ENCODE data around the gene HOXD13.

HOXD13 gene

DNA sequence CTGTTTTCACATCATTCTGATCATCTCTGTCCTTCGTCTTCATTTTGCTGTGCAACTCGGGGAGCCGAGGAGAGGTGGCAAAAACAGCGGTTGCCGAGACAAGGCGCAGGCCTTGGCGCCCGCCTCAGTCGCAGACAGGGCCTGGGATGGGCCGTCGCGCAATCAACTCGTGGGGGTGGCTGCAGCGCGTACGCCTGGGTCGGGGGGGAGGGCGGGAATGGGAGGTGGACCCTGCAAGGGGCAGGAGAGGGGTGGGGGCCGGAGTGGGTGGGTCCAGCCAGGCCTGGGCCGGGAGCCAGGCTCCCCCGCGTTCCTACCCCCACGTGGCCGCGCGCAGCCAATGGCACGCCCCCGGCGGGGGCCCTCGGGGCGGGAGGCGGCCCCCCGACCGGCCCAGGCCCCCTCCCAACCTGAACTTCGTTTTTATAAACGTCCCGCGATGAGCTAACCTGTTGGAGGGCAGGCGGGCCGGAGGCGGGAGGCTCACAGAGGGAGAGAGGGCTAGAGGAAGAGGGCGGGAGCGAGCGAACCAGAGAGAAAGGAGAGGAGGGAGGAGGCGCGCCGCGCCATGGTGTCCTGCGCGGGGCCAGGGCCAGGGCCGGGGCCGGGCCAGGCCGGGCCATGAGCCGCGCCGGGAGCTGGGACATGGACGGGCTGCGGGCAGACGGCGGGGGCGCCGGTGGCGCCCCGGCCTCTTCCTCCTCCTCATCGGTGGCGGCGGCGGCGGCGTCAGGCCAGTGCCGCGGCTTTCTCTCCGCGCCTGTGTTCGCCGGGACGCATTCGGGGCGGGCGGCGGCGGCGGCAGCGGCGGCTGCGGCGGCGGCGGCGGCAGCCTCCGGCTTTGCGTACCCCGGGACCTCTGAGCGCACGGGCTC is at the start of gene HOXD13:
Gene HOXD13, plus strand, starts transcription at position 452 of the 875 bp plus-strand sequence. Its CDS starts 170 bp downstream, at position 622.
- H3K27me3 ChIP-seq (ENCODE audit: control insufficient read depth, insufficient read depth, low read length): peaks cover 92% of the 10 kb centered on the region
- no peak within 1 kb of the TSS for H3K9ac ChIP-seq (ENCODE audit: low read depth, low read length)

DNA sequence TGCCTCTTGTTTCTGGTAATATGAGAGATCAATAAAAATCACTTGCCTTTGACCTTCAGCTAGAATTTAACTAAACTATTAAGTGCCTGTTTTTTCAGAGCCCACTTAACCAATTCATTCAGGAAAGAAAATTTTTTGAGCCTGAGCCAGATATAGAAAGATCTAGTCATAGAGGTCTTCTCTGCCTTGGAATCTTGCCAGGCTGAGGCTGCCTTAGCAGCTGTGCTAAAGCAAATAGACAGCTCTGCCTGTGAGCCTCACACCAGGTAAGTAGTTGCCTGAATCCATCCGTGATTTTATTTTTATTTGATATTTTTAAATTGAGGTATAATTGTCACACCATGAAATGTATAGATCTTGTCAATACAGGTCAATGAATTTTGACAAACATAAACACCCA is 36.1 kb upstream of the HOXD13 start:
- Histone ChIP-seq H3K36me3 (ENCODE audit: control insufficient read depth, insufficient read depth, low read length) (no peaks in the 10 kb centered on the region), H3K4me3 (ENCODE audit: low read depth, low read length) (no peak overlapping the region), H3K4me1 (ENCODE audit: control insufficient read depth, insufficient read depth, low read length) (no peaks in the 10 kb centered on the region), H3K9ac (ENCODE audit: low read depth, low read length) (no peak overlapping the region), H3K27me3 (ENCODE audit: control insufficient read depth, insufficient read depth, low read length) (peaks cover 9% of the 10 kb centered on the region), H3K9me3 (ENCODE audit: control insufficient read depth, insufficient read depth, low read length) (no peaks in the 10 kb centered on the region)

More for the DNA sequence above, at the start of gene HOXD13:
- Histone ChIP-seq H3K9me3 (ENCODE audit: control insufficient read depth, insufficient read depth, low read length) (no peaks in the 10 kb centered on the region), H3K36me3 (ENCODE audit: control insufficient read depth, insufficient read depth, low read length) (no peaks in the 10 kb centered on the region), H3K4me3 (ENCODE audit: low read depth, low read length) (peak within 1 kb of the TSS; percentile 46), H3K4me1 (ENCODE audit: control insufficient read depth, insufficient read depth, low read length) (peaks cover 3% of the 10 kb centered on the region)

DNA sequence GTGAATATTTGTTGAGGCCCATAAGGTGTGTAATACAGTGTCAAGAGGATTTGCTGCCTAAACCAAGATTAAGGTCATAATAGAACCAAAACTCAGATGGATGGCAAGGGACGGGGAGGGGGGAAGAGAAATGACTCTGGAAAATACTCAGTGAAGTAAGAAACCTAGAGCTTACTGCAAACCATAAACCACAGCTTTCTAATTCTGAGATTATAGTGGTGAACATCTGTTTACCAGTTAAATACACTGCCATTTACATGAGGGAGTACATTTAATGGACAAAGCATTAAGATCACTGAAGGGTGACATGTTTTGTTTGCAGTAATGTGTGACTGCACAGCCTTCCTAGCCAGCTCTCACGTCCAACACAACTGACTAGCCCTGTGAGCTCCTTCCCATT is 28.6 kb upstream of the HOXD13 start:
- Histone ChIP-seq H3K27me3 (ENCODE audit: control insufficient read depth, insufficient read depth, low read length) (peaks cover 82% of the 10 kb centered on the region), H3K9me3 (ENCODE audit: control insufficient read depth, insufficient read depth, low read length) (no peaks in the 10 kb centered on the region), H3K4me3 (ENCODE audit: low read depth, low read length) (no peak overlapping the region), H3K36me3 (ENCODE audit: control insufficient read depth, insufficient read depth, low read length) (no peaks in the 10 kb centered on the region), H3K4me1 (ENCODE audit: control insufficient read depth, insufficient read depth, low read length) (no peaks in the 10 kb centered on the region), H3K9ac (ENCODE audit: low read depth, low read length) (no peak overlapping the region)

DNA sequence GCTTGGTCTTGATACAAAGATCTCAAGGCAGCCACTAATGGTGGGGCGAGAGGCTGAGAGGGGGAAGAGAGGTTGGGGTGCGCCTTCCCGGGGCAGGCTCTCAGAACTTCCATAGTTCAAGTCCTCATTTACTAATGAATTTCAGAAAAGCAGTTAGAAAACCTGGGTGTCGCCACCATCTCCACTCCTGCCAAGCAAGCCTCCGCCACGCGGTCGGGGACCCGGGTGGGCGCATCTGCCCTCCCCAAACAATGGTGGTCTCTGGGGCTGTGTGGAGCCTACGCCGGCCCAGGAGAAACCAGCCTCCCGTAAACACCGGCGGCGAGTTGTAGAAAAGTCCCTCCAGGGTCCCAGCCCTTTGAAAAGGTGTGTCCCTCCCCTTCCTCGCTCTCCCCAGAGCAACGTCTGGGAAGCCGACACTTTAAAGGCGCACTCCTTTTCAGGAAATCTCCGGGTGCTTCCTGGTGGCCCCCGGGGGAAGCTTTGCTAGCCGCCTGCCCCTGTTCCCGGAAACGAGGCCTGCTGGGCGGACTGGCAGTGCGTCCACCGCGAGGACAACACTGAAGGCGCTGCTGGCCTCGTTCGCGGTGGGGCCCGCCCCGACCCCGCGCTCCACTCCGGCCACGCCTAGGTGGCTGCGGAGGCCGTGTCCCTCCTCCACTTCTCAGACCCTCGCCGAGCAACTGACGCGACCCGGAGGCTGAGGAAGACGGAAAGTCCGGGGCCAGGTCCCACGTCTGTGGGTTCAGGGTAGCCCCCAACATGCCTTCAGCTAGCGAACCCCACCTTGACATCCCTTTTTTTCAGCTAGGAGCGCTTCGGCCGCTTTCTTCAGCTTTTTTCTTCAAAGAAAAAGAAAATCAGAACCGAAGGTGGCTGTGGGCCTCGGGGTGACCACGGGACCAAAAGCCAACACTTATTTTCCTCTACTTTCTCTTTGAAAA is 25.6 kb upstream of the HOXD13 start:
- Histone ChIP-seq H3K4me1 (ENCODE audit: control insufficient read depth, insufficient read depth, low read length) (no peaks in the 10 kb centered on the region), H3K27me3 (ENCODE audit: control insufficient read depth, insufficient read depth, low read length) (peaks cover 100% of the 10 kb centered on the region), H3K4me3 (ENCODE audit: low read depth, low read length) (peak overlapping the region; percentile 48), H3K9ac (ENCODE audit: low read depth, low read length) (peak overlapping the region; percentile 12), H3K9me3 (ENCODE audit: control insufficient read depth, insufficient read depth, low read length) (no peaks in the 10 kb centered on the region), H3K36me3 (ENCODE audit: control insufficient read depth, insufficient read depth, low read length) (no peaks in the 10 kb centered on the region)

DNA sequence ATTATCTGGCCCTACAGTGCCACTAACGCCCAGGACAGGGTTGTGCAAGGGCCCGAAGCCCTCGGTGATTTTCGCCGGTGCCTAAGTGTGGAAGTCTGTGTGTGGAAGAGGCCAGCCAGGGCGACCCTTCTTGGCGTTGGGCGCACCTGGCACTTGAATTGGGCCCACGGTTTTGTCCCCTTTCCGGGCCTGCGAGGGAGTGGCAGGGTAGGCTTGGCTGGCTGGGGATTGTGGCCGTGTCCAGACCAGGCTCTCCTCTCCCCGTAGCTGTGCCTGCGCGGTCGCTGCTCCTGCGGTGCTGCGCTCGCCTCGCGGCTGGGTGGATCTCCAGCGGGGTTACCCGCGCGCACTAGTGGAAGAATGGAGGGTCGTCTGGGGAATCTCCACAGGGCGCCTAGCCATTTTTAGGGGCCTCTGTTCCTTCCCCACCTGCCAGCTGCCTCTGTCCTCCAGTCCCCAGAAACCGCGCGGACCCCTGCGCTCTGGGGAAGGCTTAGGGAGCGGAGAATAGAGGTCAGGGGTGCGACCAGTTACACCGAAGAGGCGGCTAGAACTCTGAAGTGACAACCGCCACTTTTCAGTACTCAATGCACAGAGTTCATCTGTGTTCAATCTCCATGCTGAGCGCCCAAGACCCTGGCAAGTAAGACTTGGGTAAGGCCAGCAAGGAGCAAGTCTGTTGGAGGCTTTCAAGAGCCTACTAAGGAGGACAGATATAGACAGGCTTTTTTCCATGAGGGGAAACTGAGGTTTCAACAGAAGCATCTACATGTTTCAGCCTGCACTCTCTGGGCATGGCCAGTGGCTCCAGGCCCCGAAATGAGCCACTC is 24.7 kb upstream of the HOXD13 start:
- Histone ChIP-seq H3K27me3 (ENCODE audit: control insufficient read depth, insufficient read depth, low read length) (peaks cover 100% of the 10 kb centered on the region), H3K9ac (ENCODE audit: low read depth, low read length) (no peak overlapping the region), H3K36me3 (ENCODE audit: control insufficient read depth, insufficient read depth, low read length) (no peaks in the 10 kb centered on the region), H3K4me3 (ENCODE audit: low read depth, low read length) (peak overlapping the region; percentile 48), H3K4me1 (ENCODE audit: control insufficient read depth, insufficient read depth, low read length) (no peaks in the 10 kb centered on the region), H3K9me3 (ENCODE audit: control insufficient read depth, insufficient read depth, low read length) (no peaks in the 10 kb centered on the region)

DNA sequence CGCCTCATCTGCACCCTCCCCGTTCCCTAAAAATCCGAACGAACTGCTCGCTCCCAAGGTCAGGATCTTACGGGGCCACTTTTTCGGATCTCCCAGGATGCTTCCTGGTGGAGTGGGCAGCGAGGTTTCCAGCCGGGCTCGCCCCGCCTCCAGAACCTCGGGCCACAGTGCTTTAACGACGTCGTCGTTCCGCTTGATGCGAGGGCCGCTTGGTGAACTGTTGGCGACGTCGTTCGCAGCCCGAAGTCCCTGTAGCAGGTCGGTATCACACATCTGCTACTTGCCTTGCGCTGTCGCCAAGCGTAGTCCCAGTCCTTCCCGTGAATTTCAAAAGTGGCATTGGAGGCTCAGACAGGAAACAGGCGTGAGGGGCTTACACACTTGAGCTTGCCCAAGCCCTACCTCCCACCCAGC is 24.1 kb upstream of the HOXD13 start:
- no peaks in the 10 kb centered on the region for H3K9me3 ChIP-seq (ENCODE audit: control insufficient read depth, insufficient read depth, low read length)
- H3K9ac ChIP-seq (ENCODE audit: low read depth, low read length): no peak overlapping the region
- H3K4me1 ChIP-seq (ENCODE audit: control insufficient read depth, insufficient read depth, low read length): no peaks in the 10 kb centered on the region
- H3K27me3 ChIP-seq (ENCODE audit: control insufficient read depth, insufficient read depth, low read length): peaks cover 100% of the 10 kb centered on the region
- H3K4me3 ChIP-seq (ENCODE audit: low read depth, low read length): peak overlapping the region; percentile 48
- H3K36me3 ChIP-seq (ENCODE audit: control insufficient read depth, insufficient read depth, low read length): no peaks in the 10 kb centered on the region

DNA sequence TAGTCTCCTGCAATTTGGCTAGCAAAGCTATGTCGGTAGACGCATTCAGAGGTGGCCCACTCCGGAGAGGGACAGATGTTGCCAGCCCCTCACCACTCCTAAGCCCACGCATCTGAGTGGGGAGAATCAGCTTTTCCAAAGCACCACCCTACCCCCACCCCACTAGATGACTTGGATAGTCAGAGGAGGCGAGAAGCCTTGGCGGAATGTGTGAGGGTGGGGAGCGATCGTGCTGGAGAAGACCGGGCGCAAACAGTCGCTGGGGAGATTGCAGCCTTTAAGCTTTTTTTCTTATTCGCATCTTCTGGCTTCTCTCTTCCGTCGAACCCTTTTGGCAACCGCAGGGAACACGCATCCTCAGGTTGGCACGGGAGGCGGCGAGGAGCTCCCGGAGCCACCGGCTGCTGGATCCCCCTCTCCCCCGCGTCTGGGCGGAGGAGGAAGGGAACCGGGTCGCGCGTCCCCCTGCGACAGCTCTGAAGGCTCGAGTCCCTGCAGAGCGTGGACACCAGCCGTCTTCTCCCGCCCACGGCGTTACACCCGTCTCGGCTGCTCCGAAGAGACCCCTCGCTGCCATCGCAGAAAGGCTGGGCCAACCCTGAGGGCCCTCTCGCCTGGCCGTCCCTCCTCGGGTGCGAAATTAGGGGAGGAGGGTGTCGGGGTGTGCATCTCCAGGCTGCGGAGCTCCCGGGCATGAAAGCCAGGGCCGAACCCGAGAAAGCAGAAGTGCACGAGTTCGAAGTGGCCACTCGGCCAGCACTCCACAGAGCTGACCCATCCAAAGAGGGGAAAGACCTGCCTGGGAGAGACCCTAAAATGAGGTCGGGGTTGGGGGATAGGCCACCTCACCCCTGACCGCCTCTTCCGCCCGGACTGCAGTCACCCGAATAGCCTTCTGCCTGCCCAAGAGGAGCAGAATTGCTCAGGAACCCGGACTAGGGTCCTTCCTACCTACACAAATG is 20.9 kb upstream of the HOXD13 start:
- peaks cover 100% of the 10 kb centered on the region for H3K27me3 ChIP-seq (ENCODE audit: control insufficient read depth, insufficient read depth, low read length)
- H3K36me3 ChIP-seq (ENCODE audit: control insufficient read depth, insufficient read depth, low read length): no peaks in the 10 kb centered on the region
- no peak overlapping the region for H3K9ac ChIP-seq (ENCODE audit: low read depth, low read length)
- H3K4me3 ChIP-seq (ENCODE audit: low read depth, low read length): peak overlapping the region; percentile 22
- no peaks in the 10 kb centered on the region for H3K9me3 ChIP-seq (ENCODE audit: control insufficient read depth, insufficient read depth, low read length)
- no peaks in the 10 kb centered on the region for H3K4me1 ChIP-seq (ENCODE audit: control insufficient read depth, insufficient read depth, low read length)

DNA sequence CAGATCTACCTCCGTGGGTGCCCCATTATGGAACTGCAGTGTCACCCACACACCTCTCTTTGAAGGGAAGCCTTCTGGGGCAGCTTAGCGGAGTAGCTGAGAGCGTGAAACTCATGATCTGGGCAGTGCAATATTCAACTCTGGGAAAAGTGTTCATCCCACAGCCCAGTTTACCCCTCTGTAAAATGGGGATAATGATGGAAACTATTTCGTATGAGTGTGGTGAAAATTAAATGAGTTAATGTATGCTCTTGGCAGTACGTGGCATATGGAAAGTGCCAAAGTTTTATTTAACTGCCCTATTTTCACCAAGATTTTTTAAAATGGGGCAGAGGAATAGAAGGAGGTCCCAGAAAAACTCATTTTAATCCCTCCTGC is 20.2 kb upstream of the HOXD13 start:
- no peaks in the 10 kb centered on the region for H3K9me3 ChIP-seq (ENCODE audit: control insufficient read depth, insufficient read depth, low read length)
- peak overlapping the region; percentile 18 for H3K4me3 ChIP-seq (ENCODE audit: low read depth, low read length)
- H3K27me3 ChIP-seq (ENCODE audit: control insufficient read depth, insufficient read depth, low read length): peaks cover 100% of the 10 kb centered on the region
- no peaks in the 10 kb centered on the region for H3K4me1 ChIP-seq (ENCODE audit: control insufficient read depth, insufficient read depth, low read length)
- H3K36me3 ChIP-seq (ENCODE audit: control insufficient read depth, insufficient read depth, low read length): no peaks in the 10 kb centered on the region
- no peak overlapping the region for H3K9ac ChIP-seq (ENCODE audit: low read depth, low read length)

DNA sequence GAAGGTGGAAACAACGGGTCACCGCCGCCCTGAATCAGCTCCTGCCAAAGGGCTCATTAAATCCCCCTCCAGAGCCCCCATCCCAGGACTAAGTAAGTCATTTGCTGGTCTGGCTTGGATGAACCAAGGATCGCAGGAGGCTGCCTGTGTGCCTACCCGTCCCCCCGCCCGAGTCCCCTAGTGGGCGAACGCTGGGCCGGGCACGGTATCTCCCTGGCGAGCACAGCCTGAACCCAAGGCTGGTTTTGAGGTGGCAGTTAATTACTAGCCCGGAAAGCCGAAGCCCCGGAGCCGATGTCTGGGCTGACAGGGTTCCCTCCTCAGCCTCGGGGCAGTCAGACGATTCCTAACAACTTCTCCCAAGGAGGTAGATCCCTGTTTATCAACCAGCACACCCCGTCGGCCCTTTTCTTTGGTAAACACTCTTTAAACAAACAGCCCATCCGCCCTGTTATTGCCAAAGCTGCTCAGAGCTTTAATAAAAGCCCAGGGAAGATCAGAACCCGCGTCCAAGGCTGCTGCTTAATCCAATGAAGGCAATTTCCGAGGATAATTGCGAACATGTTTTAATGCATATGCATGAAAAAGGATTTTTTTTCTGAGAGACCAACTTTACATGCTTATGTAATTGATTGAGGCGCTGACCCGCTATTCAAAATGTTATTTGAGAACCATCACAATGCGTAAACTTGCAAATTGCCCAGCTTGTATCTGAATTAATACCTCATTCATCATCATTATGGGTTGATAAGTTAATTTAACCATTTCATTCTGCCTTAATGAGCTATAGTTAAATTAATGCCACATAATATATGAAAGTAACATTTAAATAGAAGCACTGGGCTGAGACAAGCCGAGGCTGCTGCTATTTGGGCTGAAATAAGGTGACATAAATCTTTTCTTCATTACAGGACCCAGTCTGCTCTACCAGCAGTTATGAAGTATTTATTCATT is 19.3 kb upstream of the HOXD13 start:
- Histone ChIP-seq H3K4me1 (ENCODE audit: control insufficient read depth, insufficient read depth, low read length) (no peaks in the 10 kb centered on the region), H3K9ac (ENCODE audit: low read depth, low read length) (no peak overlapping the region), H3K27me3 (ENCODE audit: control insufficient read depth, insufficient read depth, low read length) (peaks cover 100% of the 10 kb centered on the region), H3K4me3 (ENCODE audit: low read depth, low read length) (no peak overlapping the region), H3K9me3 (ENCODE audit: control insufficient read depth, insufficient read depth, low read length) (no peaks in the 10 kb centered on the region), H3K36me3 (ENCODE audit: control insufficient read depth, insufficient read depth, low read length) (no peaks in the 10 kb centered on the region)

Data from iPS-15b (cell line).